Erythroblast (primary cell): ENCODE measurements around the gene AEN.
A peak's percentile ranks its signal among the peaks of the same experiment; 100 is the strongest.

Experiments used
- GATA1 ChIP-seq: IDR thresholded peaks from 2 replicates; pipeline ENCODE4 v1.6.1; 2011; ENCODE audit warnings: low read depth, mild to moderate bottlenecking, control low read depth, low read length, moderate library complexity
- POLR2A ChIP-seq: IDR thresholded peaks from 2 replicates; pipeline ENCODE4 v1.6.1; 2011; ENCODE audit warnings: mild to moderate bottlenecking, low read length

DNA sequence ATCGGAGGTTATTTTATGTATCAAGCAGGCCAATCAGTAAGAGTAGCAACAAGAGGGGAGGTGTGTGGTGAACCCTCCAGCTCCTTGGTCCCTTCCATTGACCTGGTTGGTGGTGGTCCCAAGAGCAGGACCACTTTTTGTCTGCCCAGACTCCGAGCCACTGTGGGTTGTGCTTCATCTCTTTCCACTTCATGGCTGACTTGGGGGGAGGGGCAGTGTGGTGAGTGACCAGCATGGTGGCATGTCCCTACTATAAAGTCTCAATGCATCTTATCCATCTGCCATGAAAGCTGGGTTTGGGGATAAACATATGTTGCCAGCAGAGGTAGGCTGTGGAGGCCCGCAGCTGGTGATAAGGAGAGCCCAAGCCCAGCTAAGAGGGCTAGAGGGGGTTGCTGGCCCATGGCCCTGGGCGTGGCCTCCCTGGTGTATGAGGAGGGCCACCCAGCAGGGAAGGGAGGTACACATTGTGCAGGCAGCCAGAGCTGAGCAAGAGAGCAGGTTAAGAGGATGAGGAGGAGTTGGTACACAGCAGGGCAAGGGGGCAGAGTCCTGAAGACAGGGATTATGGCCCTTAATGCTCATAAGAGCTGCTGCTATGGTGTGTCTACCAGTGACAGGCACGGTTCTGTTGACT, 7.0 kb downstream of the AEN start:
- TF ChIP-seq POLR2A, result peak; percentile 57
- peak; percentile 63 for TF ChIP-seq GATA1
